ENCODE results near the gene SCYGR2.

SCYGR2 gene

GRCh38 chr2:227582369-227582768 is 16.3 kb upstream of the SCYGR2 start:
- H3K27me3 ChIP-seq (replicated peaks; ENCODE audit: control insufficient read depth, insufficient read depth, low read length), result no peaks in the 10 kb centered on the region
- peaks cover 6% of the 10 kb centered on the region for H3K4me1 ChIP-seq (ENCODE audit: control insufficient read depth, insufficient read depth, low read length)
- DNase-seq (ENCODE audit: low read depth), result no peak
- peaks cover 11% of the 10 kb centered on the region for H3K9me3 ChIP-seq (ENCODE audit: control insufficient read depth, low read length)
- H3K9ac ChIP-seq (ENCODE audit: low read length), result no peak overlapping the region
- H3K4me3 ChIP-seq (ENCODE audit: low read length), result no peak overlapping the region
- H3K36me3 ChIP-seq (ENCODE audit: control insufficient read depth, insufficient read depth, low read length, severe bottlenecking), result no peaks in the 10 kb centered on the region

- peaks cover 18% of the 10 kb centered on the region for H3K4me1 ChIP-seq (ENCODE audit: control insufficient read depth, insufficient read depth, low read length)
- no peaks in the 10 kb centered on the region for H3K36me3 ChIP-seq (ENCODE audit: control insufficient read depth, insufficient read depth, low read length, severe bottlenecking)
- peak; percentile 20 for DNase-seq (ENCODE audit: low read depth)
- H3K9me3 ChIP-seq (ENCODE audit: control insufficient read depth, low read length), result peaks cover 4% of the 10 kb centered on the region
- H3K4me3 ChIP-seq (ENCODE audit: low read length), result no peak overlapping the region
- no peak overlapping the region for H3K9ac ChIP-seq (ENCODE audit: low read length)
- no peaks in the 10 kb centered on the region for H3K27me3 ChIP-seq (replicated peaks; ENCODE audit: control insufficient read depth, insufficient read depth, low read length)
Measured at GRCh38 chr2:227592694-227593387, 5.9 kb upstream of the SCYGR2 start.

DNA sequence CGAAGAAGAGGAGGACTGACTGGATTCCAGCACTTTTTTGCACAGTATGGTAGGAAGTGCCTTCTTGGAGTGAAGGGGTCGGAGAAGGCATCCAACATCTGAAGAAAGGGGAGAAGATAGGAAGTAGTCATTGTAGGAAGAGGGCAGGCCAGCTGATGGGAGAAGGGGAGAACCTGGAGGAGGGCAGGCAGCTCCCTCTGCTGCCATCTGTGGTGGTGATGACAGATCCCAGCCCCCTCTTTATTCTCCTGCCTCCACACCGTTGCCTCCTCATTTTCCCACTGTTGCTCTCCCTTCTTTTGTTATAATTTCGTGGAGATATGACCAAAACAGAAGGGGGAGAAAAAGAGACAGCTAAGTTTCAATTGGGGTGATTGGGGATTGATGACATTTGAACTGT is 2.9 kb upstream of the SCYGR2 start:
- H3K36me3 ChIP-seq (ENCODE audit: control insufficient read depth, insufficient read depth, low read length, severe bottlenecking), result no peaks in the 10 kb centered on the region
- no peaks in the 10 kb centered on the region for H3K27me3 ChIP-seq (replicated peaks; ENCODE audit: control insufficient read depth, insufficient read depth, low read length)
- H3K4me1 ChIP-seq (ENCODE audit: control insufficient read depth, insufficient read depth, low read length), result peaks cover 35% of the 10 kb centered on the region
- H3K9me3 ChIP-seq (ENCODE audit: control insufficient read depth, low read length), result no peaks in the 10 kb centered on the region
- no peak overlapping the region for H3K9ac ChIP-seq (ENCODE audit: low read length)
- no peak overlapping the region for H3K4me3 ChIP-seq (ENCODE audit: low read length)
- no peak for DNase-seq (ENCODE audit: low read depth)

DNA sequence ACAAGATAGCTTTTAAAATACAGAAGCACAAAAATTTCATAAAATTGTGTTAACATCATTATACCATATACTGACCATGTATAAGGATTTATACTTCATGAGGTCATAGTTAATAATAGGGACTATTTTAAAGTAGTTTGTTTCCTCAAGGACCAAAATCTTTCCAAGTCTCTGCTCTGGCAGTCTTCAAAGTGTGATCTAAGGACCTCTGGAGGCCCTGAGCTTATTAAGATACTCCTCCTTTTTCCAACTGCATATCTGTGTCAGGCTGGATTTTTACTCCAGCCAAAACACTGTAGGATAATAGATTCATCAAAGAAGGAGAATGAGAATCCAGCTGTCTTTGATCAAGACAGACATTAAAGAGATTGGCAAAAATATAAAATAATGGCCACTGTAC is 1.7 kb upstream of the SCYGR2 start:
- Histone ChIP-seq H3K36me3 (ENCODE audit: control insufficient read depth, insufficient read depth, low read length, severe bottlenecking) (no peaks in the 10 kb centered on the region), H3K4me3 (ENCODE audit: low read length) (no peak overlapping the region), H3K9me3 (ENCODE audit: control insufficient read depth, low read length) (no peaks in the 10 kb centered on the region), H3K4me1 (ENCODE audit: control insufficient read depth, insufficient read depth, low read length) (peaks cover 35% of the 10 kb centered on the region), H3K9ac (ENCODE audit: low read length) (no peak overlapping the region), H3K27me3 (replicated peaks; ENCODE audit: control insufficient read depth, insufficient read depth, low read length) (no peaks in the 10 kb centered on the region)
- no peak for DNase-seq (ENCODE audit: low read depth)

GRCh38 chr2:227597998-227598397 is 695 bp upstream of the SCYGR2 start:
- DNase-seq (ENCODE audit: low read depth), result no peak
- no peak overlapping the region for H3K4me3 ChIP-seq (ENCODE audit: low read length)
- H3K4me1 ChIP-seq (ENCODE audit: control insufficient read depth, insufficient read depth, low read length), result peaks cover 28% of the 10 kb centered on the region
- H3K9me3 ChIP-seq (ENCODE audit: control insufficient read depth, low read length), result no peaks in the 10 kb centered on the region
- H3K9ac ChIP-seq (ENCODE audit: low read length), result no peak overlapping the region
- H3K36me3 ChIP-seq (ENCODE audit: control insufficient read depth, insufficient read depth, low read length, severe bottlenecking), result no peaks in the 10 kb centered on the region
- no peaks in the 10 kb centered on the region for H3K27me3 ChIP-seq (replicated peaks; ENCODE audit: control insufficient read depth, insufficient read depth, low read length)

GRCh38 chr2:227602358-227602757 is 3.7 kb downstream of the SCYGR2 start:
- no peaks in the 10 kb centered on the region for H3K36me3 ChIP-seq (ENCODE audit: control insufficient read depth, insufficient read depth, low read length, severe bottlenecking)
- H3K4me1 ChIP-seq (ENCODE audit: control insufficient read depth, insufficient read depth, low read length), result peaks cover 31% of the 10 kb centered on the region
- no peak overlapping the region for H3K4me3 ChIP-seq (ENCODE audit: low read length)
- no peak for DNase-seq (ENCODE audit: low read depth)
- no peaks in the 10 kb centered on the region for H3K9me3 ChIP-seq (ENCODE audit: control insufficient read depth, low read length)
- no peak overlapping the region for H3K9ac ChIP-seq (ENCODE audit: low read length)
- no peaks in the 10 kb centered on the region for H3K27me3 ChIP-seq (replicated peaks; ENCODE audit: control insufficient read depth, insufficient read depth, low read length)

DNA sequence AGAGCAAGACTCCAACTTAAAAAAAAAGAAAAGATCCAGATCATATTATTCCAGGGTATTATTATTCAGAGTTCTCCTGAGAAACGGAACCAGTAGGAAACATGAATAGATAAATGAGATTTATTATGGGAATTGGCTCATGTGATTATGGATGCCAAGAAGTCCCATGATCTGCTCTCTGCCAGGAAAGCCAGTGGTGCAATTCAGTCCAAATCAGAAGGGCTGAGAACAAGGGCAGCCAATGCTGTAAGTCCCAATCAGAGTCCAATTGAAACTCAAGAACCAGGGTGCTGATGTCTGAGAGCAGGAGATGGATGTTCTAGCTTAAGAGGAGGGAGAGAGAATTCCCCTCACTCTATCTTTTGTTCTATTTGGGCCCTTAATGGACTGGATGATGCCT is 7.8 kb downstream of the SCYGR2 start:
- H3K9me3 ChIP-seq (ENCODE audit: control insufficient read depth, low read length), result no peaks in the 10 kb centered on the region
- H3K4me3 ChIP-seq (ENCODE audit: low read length), result no peak overlapping the region
- no peaks in the 10 kb centered on the region for H3K27me3 ChIP-seq (replicated peaks; ENCODE audit: control insufficient read depth, insufficient read depth, low read length)
- H3K4me1 ChIP-seq (ENCODE audit: control insufficient read depth, insufficient read depth, low read length), result peaks cover 22% of the 10 kb centered on the region
- peak overlapping the region; percentile 39 for H3K9ac ChIP-seq (ENCODE audit: low read length)
- DNase-seq (ENCODE audit: low read depth), result no peak
- no peaks in the 10 kb centered on the region for H3K36me3 ChIP-seq (ENCODE audit: control insufficient read depth, insufficient read depth, low read length, severe bottlenecking)

DNA sequence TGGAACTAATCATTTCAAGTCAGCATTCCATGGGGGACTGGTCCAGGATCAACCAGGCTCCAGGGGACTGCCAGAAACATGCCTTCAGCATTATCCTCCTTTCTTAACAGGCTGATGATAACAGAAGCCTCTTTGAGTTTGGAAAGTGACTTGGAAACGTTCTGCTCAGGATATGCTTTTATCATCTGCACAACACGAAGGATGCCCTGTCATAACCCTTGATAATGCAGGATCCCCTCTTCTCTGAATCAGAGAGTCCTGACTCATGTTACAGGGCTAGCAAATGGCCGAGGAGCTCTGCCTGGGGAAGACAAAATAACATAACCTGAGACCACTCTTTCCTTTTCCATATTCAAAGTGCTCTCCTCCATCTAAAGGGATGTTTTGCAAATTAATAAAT is 9.2 kb downstream of the SCYGR2 start:
- Histone ChIP-seq H3K9ac (ENCODE audit: low read length) (no peak overlapping the region), H3K4me3 (ENCODE audit: low read length) (no peak overlapping the region), H3K4me1 (ENCODE audit: control insufficient read depth, insufficient read depth, low read length) (peaks cover 22% of the 10 kb centered on the region), H3K9me3 (ENCODE audit: control insufficient read depth, low read length) (no peaks in the 10 kb centered on the region), H3K27me3 (replicated peaks; ENCODE audit: control insufficient read depth, insufficient read depth, low read length) (no peaks in the 10 kb centered on the region), H3K36me3 (ENCODE audit: control insufficient read depth, insufficient read depth, low read length, severe bottlenecking) (no peaks in the 10 kb centered on the region)
- no peak for DNase-seq (ENCODE audit: low read depth)

- Histone ChIP-seq H3K36me3 (ENCODE audit: control insufficient read depth, insufficient read depth, low read length, severe bottlenecking) (no peaks in the 10 kb centered on the region), H3K9me3 (ENCODE audit: control insufficient read depth, low read length) (no peaks in the 10 kb centered on the region), H3K27me3 (replicated peaks; ENCODE audit: control insufficient read depth, insufficient read depth, low read length) (no peaks in the 10 kb centered on the region), H3K4me1 (ENCODE audit: control insufficient read depth, insufficient read depth, low read length) (peaks cover 22% of the 10 kb centered on the region), H3K4me3 (ENCODE audit: low read length) (no peak overlapping the region), H3K9ac (ENCODE audit: low read length) (no peak overlapping the region)
- no peak for DNase-seq (ENCODE audit: low read depth)
Measured at GRCh38 chr2:227608561-227609338, 10.1 kb downstream of the SCYGR2 start.

DNA sequence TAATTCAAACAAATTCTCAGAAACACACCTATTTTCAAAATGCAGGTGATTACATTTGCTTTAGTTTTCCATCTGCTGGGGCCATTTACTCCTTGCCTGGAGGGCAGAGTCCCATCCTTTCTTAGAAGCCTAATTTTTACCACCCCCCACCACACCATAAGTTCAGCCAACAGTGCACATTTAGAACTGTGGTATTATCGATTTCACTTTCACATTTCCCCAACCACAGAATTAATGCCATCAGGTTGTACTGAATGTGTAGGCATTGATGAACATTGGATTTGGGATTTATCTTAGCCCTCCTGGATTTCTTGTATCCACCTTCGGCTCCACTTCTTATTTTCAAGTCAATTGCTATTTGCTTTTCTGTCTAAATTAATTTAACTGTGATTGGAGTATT is 11.4 kb downstream of the SCYGR2 start:
- no peak overlapping the region for H3K4me3 ChIP-seq (ENCODE audit: low read length)
- DNase-seq (ENCODE audit: low read depth), result no peak
- no peaks in the 10 kb centered on the region for H3K9me3 ChIP-seq (ENCODE audit: control insufficient read depth, low read length)
- H3K27me3 ChIP-seq (replicated peaks; ENCODE audit: control insufficient read depth, insufficient read depth, low read length), result no peaks in the 10 kb centered on the region
- no peaks in the 10 kb centered on the region for H3K36me3 ChIP-seq (ENCODE audit: control insufficient read depth, insufficient read depth, low read length, severe bottlenecking)
- H3K9ac ChIP-seq (ENCODE audit: low read length), result no peak overlapping the region
- H3K4me1 ChIP-seq (ENCODE audit: control insufficient read depth, insufficient read depth, low read length), result peaks cover 22% of the 10 kb centered on the region

DNA sequence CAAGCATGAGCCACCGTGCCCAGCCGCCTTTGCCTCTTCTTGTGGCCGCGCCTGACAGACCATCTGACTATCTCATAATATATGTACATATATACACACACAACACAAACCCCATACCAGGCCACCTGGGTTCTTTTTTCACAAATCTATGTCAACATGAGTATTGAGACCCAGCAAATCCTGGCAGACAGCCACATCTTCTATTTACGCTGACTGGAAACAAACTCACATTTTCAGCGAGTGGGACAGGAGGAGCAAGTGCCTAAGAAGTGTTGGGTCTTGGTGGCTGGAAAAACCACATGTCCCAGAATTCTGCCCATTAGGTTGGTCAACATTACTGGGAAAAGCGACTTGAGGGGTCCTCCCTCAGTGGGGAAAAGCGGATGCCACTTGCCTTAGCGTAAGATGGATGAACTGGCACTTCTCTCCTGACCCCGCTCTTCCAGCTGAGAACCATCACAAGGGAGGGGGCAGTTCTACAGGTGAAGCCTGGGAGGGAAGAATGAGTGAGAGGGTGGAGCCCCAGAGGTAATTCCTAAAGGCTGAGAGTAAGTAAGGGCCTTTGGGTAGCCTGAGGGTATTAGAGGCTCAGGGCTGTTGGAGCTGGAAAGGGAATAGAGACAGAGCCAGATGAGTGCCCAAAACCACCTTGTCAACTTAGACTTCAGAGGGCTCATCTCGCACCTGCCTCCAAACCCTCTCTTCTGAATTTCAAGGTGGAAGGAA is 14.0 kb downstream of the SCYGR2 start:
- H3K9ac ChIP-seq (ENCODE audit: low read length), result no peak overlapping the region
- H3K4me3 ChIP-seq (ENCODE audit: low read length), result no peak overlapping the region
- H3K4me1 ChIP-seq (ENCODE audit: control insufficient read depth, insufficient read depth, low read length), result peaks cover 17% of the 10 kb centered on the region
- no peaks in the 10 kb centered on the region for H3K9me3 ChIP-seq (ENCODE audit: control insufficient read depth, low read length)
- no peaks in the 10 kb centered on the region for H3K27me3 ChIP-seq (replicated peaks; ENCODE audit: control insufficient read depth, insufficient read depth, low read length)
- no peaks in the 10 kb centered on the region for H3K36me3 ChIP-seq (ENCODE audit: control insufficient read depth, insufficient read depth, low read length, severe bottlenecking)
- no peak for DNase-seq (ENCODE audit: low read depth)
